SJSA1 (cell line): ENCODE measurements around the gene RGPD3. TPM values are rescaled to one million over a fixed set of nuclear protein-coding genes. Genes with fewer than 3 reads are reported as not detected.
A peak's percentile ranks its signal among the peaks of the same experiment; 100 is the strongest.
"Not testable (repeated sequence)": the region's sequence is repeated elsewhere in the genome, so short reads cannot be mapped to it uniquely, and the experiment has no call there.

Source experiments
- DNase-seq, 2 experiments: peaks; one replicate each; pipeline ENCODE4 v3.0.0-alpha.2; 2015 to 2020; ENCODE audit warnings: low spot score in 2 of 2, low read depth in 1 of 2
- H3K27ac ChIP-seq: fragments of 250-450 bp; sonication (Bioruptor Pico); 2 replicates; pipeline ENCODE4 v1.5.1; 2020; ENCODE audit warnings: mild to moderate bottlenecking, moderate library complexity
- H3K27me3 ChIP-seq: fragments of 250-450 bp; sonication (Bioruptor Pico); replicated peaks from 2 replicates; pipeline ENCODE4 v1.5.1; 2020; ENCODE audit warnings: mild to moderate bottlenecking, moderate library complexity
- H3K36me3 ChIP-seq: fragments of 250-450 bp; sonication (Bioruptor Pico); 2 replicates; pipeline ENCODE4 v1.5.1; 2020; ENCODE audit warnings: mild to moderate bottlenecking
- H3K4me1 ChIP-seq: fragments of 250-450 bp; sonication (Bioruptor Pico); replicated peaks from 2 replicates; pipeline ENCODE4 v1.6.1; 2021; ENCODE audit warnings: mild to moderate bottlenecking
- H3K4me3 ChIP-seq: fragments of 250-450 bp; sonication (Bioruptor Pico); 2 replicates; pipeline ENCODE4 v1.5.1; 2020; ENCODE audit warnings: mild to moderate bottlenecking
- H3K9me3 ChIP-seq: fragments of 250-450 bp; sonication (Bioruptor Pico); replicated peaks from 2 replicates; pipeline ENCODE4 v1.5.1; 2020; ENCODE audit warnings: mild to moderate bottlenecking
- total RNA-seq: library from RNA; depleted of rRNA; stranded (reverse); fragments of >200 nt; shearing (Covaris generic); gene quantifications from 2 replicates; pipeline ENCODE4 v1.2.3, GENCODE V29; 2014; rRNA removed

The RGPD3 gene
- 0.03 and 0.39 TPM in 2 replicates for total RNA-seq

DNA sequence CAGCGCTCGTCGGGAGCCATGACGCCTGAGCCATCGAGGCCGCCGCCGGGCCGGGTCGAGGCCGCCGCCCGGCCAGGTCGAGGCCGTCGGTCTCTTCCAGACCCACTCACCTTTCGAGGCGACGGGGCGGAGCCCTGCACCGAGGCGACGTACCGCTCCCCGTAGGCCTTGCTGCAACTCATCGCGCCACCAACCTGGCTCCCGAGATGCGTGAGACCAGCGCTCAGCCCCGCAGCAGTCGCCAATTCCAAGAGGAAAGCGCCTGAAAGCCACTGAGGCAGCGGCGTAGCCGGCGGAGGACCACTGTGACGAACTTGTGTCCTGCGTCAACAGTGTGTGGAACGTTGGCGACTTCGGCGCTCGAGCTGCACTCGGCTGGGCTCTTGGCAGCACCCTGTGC is at the start of gene RGPD3:
Gene RGPD3, minus strand, starts transcription at position 307 of the 400 bp plus-strand sequence. Its CDS starts 125 bp downstream, at position 182.
- H3K4me3 ChIP-seq, H3K36me3 ChIP-seq, H3K9me3 ChIP-seq: not testable (repeated sequence)

DNA sequence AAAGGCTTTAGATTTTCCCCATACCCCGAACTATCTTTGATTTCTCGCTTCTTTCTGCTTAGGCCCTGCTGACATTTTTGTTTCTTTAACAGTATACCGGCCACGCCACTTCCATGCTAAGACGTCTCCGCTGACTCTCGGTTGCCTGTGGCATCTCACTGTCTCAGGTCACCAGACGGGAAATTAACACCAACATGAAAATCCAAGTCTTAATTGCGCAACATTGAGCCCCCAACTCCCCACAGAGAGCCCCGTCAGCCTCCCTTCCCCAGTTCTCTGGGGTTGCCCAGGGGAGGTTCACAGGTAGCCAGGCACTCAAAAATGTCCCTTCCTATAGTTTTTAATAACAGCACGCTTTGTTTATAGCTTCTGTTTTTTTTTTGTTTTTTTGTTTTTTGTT is 49.1 kb upstream of the RGPD3 start:
- no peak overlapping the region for H3K4me3 ChIP-seq
- H3K27me3 ChIP-seq = no peaks in the 10 kb centered on the region
- H3K9me3 ChIP-seq = no peaks in the 10 kb centered on the region
- no peak overlapping the region for H3K27ac ChIP-seq
- DNase-seq = no peak
- H3K36me3 ChIP-seq = no peaks in the 10 kb centered on the region
- no peaks in the 10 kb centered on the region for H3K4me1 ChIP-seq

More for the DNA sequence above, at the start of gene RGPD3:
- H3K27me3 ChIP-seq, H3K4me1 ChIP-seq, DNase-seq, H3K27ac ChIP-seq: not testable (repeated sequence)

GRCh38 chr2:106516864-106517263 is 48.7 kb upstream of the RGPD3 start:
- Histone ChIP-seq H3K9me3 (no peaks in the 10 kb centered on the region), H3K4me3 (no peak overlapping the region), H3K27ac (no peak overlapping the region), H3K4me1 (no peaks in the 10 kb centered on the region), H3K36me3 (no peaks in the 10 kb centered on the region), H3K27me3 (no peaks in the 10 kb centered on the region)
- no peak for DNase-seq

- Histone ChIP-seq H3K36me3 (no peaks in the 10 kb centered on the region), H3K4me1 (no peaks in the 10 kb centered on the region), H3K27me3 (no peaks in the 10 kb centered on the region), H3K27ac (no peak overlapping the region), H3K9me3 (no peaks in the 10 kb centered on the region), H3K4me3 (no peak overlapping the region)
- DNase-seq = no peak
These were observed 48.2 kb upstream of the RGPD3 start for GRCh38 chr2:106516436-106516835.

GRCh38 chr2:106514827-106515226 is 46.6 kb upstream of the RGPD3 start:
- H3K4me3 ChIP-seq, H3K27ac ChIP-seq, H3K4me1 ChIP-seq, H3K9me3 ChIP-seq, H3K36me3 ChIP-seq, H3K27me3 ChIP-seq, DNase-seq: not testable (repeated sequence)

DNA sequence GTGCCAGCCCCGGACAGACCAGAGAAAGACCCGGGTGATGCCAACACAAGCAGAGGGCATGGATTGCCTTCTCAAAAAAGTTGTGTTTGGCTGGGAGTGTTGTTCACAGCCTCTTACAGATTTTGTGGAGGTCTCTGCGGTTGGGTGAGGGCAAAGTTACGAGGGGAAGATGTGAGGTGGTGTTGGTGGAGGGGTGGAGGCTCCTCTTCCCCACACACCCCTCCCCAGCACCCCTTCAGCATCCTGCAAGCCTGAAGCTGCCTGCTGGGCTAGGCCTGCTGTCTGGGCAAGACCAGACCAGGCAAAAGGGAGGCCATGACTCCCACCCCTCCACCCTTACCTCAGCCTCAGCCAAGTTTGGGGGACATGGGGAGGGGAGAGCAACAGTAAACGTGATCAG is 45.2 kb upstream of the RGPD3 start:
- DNase-seq, H3K4me3 ChIP-seq, H3K27me3 ChIP-seq, H3K36me3 ChIP-seq, H3K4me1 ChIP-seq, H3K9me3 ChIP-seq, H3K27ac ChIP-seq: not testable (repeated sequence)

GRCh38 chr2:106511934-106512333 is 43.7 kb upstream of the RGPD3 start:
- H3K9me3 ChIP-seq, DNase-seq, H3K36me3 ChIP-seq, H3K27me3 ChIP-seq, H3K4me3 ChIP-seq, H3K4me1 ChIP-seq, H3K27ac ChIP-seq: not testable (repeated sequence)

DNA sequence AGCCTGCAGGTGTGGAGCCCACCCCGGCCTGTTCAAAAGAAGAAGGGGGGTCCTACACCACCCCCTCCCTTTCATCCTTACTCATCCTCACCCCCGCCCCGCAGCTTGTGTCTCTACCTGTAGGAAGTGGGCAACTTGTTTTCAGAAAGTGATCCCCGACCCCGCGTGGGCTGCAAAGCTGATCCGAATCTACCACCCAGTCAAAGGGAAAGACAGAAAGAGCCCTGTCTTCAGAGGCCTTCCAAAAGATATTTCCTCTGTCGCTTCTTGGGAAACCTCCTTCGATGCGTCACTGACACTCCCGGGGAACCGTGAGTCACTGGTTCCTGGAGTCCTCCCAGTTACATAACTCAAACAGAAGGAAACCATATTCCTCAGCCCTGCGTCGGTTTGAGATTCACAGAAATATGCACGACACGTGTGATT is 43.3 kb upstream of the RGPD3 start:
- not testable (repeated sequence) for H3K9me3 ChIP-seq, H3K36me3 ChIP-seq, H3K27me3 ChIP-seq, H3K4me3 ChIP-seq, H3K27ac ChIP-seq, H3K4me1 ChIP-seq
- DNase-seq = peak; percentile 34 to 69

GRCh38 chr2:106510791-106511190 is 42.6 kb upstream of the RGPD3 start:
- DNase-seq, H3K27me3 ChIP-seq, H3K36me3 ChIP-seq, H3K27ac ChIP-seq, H3K9me3 ChIP-seq, H3K4me1 ChIP-seq, H3K4me3 ChIP-seq: not testable (repeated sequence)

- H3K4me3 ChIP-seq, H3K4me1 ChIP-seq, H3K36me3 ChIP-seq, H3K27ac ChIP-seq, H3K9me3 ChIP-seq, H3K27me3 ChIP-seq, DNase-seq: not testable (repeated sequence)
These were observed 41.2 kb upstream of the RGPD3 start for GRCh38 chr2:106509374-106509770.

DNA sequence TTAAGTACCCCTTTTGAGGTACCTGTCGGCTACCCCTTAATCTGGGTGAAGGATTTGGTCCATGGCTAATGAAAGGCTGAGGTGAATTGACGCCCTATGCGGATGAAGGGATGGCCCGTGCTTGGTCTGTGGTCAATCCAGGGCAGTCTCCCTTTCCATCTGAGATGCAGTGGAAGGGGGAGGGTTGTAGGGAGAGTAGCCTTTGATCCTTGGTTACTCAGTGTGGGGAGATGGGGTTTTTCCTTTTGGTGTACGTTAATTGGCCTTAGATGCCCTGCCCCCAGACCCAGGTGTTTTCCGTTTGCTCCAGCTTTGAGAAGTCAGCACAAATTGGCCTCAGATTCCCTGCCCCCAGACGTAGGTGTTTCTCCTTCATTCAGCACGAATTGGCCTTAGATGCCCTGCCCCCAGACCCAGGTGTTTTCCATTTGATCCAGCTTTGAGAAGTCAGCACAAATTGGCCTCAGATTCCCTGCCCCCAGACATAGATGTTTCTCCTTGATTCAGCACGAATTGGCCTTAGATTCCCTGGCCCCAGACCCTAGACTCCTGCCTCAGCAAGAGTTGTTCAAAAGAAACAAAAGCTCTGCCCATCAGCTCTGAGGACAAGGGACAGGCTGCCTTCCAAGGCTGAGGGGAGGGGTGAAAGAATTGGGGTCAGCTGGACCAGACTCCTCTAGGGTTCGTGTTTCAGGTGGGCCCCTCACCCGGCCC is 40.6 kb upstream of the RGPD3 start:
- H3K9me3 ChIP-seq, H3K4me1 ChIP-seq, H3K36me3 ChIP-seq, H3K4me3 ChIP-seq, DNase-seq, H3K27me3 ChIP-seq, H3K27ac ChIP-seq: not testable (repeated sequence)

DNA sequence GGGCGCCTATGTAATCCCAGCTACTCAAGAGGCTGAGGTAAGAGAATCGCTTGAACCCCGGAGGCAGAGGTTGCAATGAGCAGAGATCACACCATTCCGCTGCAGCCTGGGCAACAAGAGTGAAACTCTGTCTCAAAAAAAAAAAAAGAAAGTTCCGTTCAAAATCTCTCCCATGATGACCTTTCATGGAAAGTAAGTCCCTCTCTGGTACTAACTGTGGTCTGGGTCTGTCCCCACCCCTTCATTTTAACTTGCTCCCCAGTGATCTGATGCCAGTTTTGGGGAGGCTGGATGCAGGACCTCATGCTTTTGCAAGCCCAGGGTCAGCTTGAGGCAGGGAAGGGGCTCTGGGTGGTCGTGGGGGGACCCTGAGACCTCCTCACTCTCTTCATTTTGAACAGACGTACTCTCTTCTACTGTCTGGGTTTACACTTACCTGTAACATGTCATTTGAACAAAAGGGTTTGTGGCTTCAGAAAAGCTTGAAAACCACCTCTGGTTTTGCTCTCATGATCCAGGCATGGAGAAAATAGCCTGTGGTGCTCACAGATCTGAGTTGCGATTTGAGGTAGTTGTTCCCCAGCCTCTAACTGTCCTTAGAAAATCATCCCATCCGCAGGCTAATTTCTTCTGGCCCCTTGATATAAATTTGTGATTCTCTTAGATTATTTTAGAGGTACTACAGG is 37.9 kb upstream of the RGPD3 start:
- not testable (repeated sequence) for DNase-seq, H3K4me3 ChIP-seq, H3K36me3 ChIP-seq, H3K4me1 ChIP-seq, H3K27me3 ChIP-seq, H3K27ac ChIP-seq, H3K9me3 ChIP-seq

GRCh38 chr2:106504787-106505186 is 36.6 kb upstream of the RGPD3 start:
- H3K27me3 ChIP-seq, H3K9me3 ChIP-seq, H3K4me3 ChIP-seq, H3K27ac ChIP-seq, DNase-seq, H3K4me1 ChIP-seq, H3K36me3 ChIP-seq: not testable (repeated sequence)

DNA sequence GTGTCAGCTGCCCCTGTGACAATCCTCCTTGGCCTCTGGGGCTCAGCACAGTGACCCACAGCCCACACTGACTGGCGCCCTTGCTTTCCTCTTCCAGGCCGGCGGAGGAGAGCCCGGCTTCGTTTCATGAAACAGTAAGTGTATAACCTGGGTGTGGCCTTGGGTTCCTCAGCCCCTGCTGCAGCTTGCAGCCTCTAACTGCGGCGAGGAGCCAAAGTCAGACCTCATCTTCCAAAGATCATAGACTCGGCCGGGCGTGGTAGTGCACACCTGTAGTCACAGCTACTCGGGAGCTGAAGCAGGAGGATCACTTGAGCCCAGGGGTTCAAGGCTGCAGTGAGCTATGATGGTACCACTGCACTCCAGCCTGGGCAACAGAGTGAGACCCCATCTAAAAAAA is 36.0 kb upstream of the RGPD3 start:
- not testable (repeated sequence) for H3K27me3 ChIP-seq, DNase-seq, H3K4me1 ChIP-seq, H3K9me3 ChIP-seq, H3K27ac ChIP-seq, H3K4me3 ChIP-seq, H3K36me3 ChIP-seq

- H3K36me3 ChIP-seq, H3K27me3 ChIP-seq, DNase-seq, H3K27ac ChIP-seq, H3K4me3 ChIP-seq, H3K9me3 ChIP-seq, H3K4me1 ChIP-seq: not testable (repeated sequence)
These were observed 34.1 kb upstream of the RGPD3 start for GRCh38 chr2:106502351-106502750.
